Endometrial microvascular endothelial cells (primary cell): ENCODE measurements around the gene OR56A5. TPM values are rescaled to one million over a fixed set of nuclear protein-coding genes. Genes with fewer than 3 reads are reported as not detected.
"Not testable (repeated sequence)": the region's sequence is repeated elsewhere in the genome, so short reads cannot be mapped to it uniquely, and the experiment has no call there.

Source experiments
- in situ Hi-C: cut with HindIII; loops from 2 replicates; pipeline ENCODE4 v1.10.0; 2017; ENCODE audit warnings: low sequenced_read_pairs, low pct_unique_long_range_greater_than_20kb; ENCODE audit errors: inconsistent ontology term
- total RNA-seq: library from RNA; depleted of rRNA; stranded (reverse); fragments of >200 nt; gene quantifications from one replicate; pipeline ENCODE4 v1.2.3, GENCODE V29; 2015; ENCODE audit errors: inconsistent ontology term

The OR56A5 gene
- total RNA-seq, result not detected

GRCh38 chr11:5968394-5968793, at the start of gene OR56A5:
Gene OR56A5, minus strand, starts transcription at chr11:5968494. Its CDS starts 0 bp downstream, at chr11:5968494.
- in situ Hi-C loops, result no loop called here

- in situ Hi-C loops, result no loop called here
Measured at GRCh38 chr11:6013042-6013441, 44.7 kb upstream of the OR56A5 start.

GRCh38 chr11:6012035-6012668, 43.9 kb upstream of the OR56A5 start:
- in situ Hi-C loops, result no loop called here

GRCh38 chr11:6006846-6007245, 38.6 kb upstream of the OR56A5 start, which contains the start of gene OR56A4:
Gene OR56A4, minus strand, starts transcription at chr11:6006946. Its CDS starts 3,954 bp downstream, at chr11:6002992.
- in situ Hi-C loops, result no loop called here

- in situ Hi-C loops, result no loop called here
Measured at GRCh38 chr11:6006395-6006794, 38.1 kb upstream of the OR56A5 start.

- in situ Hi-C loops, result no loop called here
Measured at GRCh38 chr11:6002202-6002699, 34.0 kb upstream of the OR56A5 start.

GRCh38 chr11:5994791-5995190, 26.5 kb upstream of the OR56A5 start:
- in situ Hi-C loops, result no loop called here

GRCh38 chr11:5992604-5993251, 24.4 kb upstream of the OR56A5 start:
- in situ Hi-C loops, result no loop called here

- in situ Hi-C loops, result no loop called here
Measured at GRCh38 chr11:5992150-5992549, 23.9 kb upstream of the OR56A5 start.

GRCh38 chr11:5989203-5989602, 20.9 kb upstream of the OR56A5 start:
- in situ Hi-C loops, result no loop called here

GRCh38 chr11:5986885-5987284, 18.6 kb upstream of the OR56A5 start, which contains the start of gene OR52L1:
Gene OR52L1, minus strand, starts transcription at chr11:5986985. Its CDS starts 55 bp downstream, at chr11:5986930.
- in situ Hi-C loops, result no loop called here

- in situ Hi-C loops, result no loop called here
Measured at GRCh38 chr11:5983443-5983842, 15.1 kb upstream of the OR56A5 start.

- in situ Hi-C loops, result no loop called here
Measured at GRCh38 chr11:5973530-5973929, 5.2 kb upstream of the OR56A5 start.

- in situ Hi-C loops, result no loop called here
Measured at GRCh38 chr11:5967708-5968107, 586 bp downstream of the OR56A5 start.

GRCh38 chr11:5966958-5967357, 1.3 kb downstream of the OR56A5 start:
- in situ Hi-C loops, result no loop called here

- in situ Hi-C loops, result not testable (repeated sequence)
Measured at GRCh38 chr11:5960704-5961320, 7.5 kb downstream of the OR56A5 start.

- in situ Hi-C loops, result no loop called here
Measured at GRCh38 chr11:5955586-5955985, 12.7 kb downstream of the OR56A5 start.

- in situ Hi-C loops, result no loop called here
Measured at GRCh38 chr11:5941951-5942350, 26.3 kb downstream of the OR56A5 start, which contains the start of gene OR56A3. Gene OR56A3, plus strand, starts transcription at chr11:5942251. Its CDS starts 5,096 bp downstream, at chr11:5947347.

- in situ Hi-C loops, result no loop called here
Measured at GRCh38 chr11:5940748-5941147, 27.5 kb downstream of the OR56A5 start.

GRCh38 chr11:5938603-5938965, 29.7 kb downstream of the OR56A5 start:
- in situ Hi-C loops, result no loop called here
